CD4-positive, alpha-beta T cell (primary cell): Measurements from ENCODE around the gene PLPPR3. TPM values are rescaled to one million over a fixed set of nuclear protein-coding genes. Genes with fewer than 3 reads are reported as not detected.
A peak's percentile ranks its signal among the peaks of the same experiment; 100 is the strongest.

Source experiments
- ATAC-seq: fragments of 200-7000 bp; cut with Tn5 transposase; one replicate; pipeline ENCODE4 v1.10.0; 2022; ENCODE audit warnings: mild to moderate bottlenecking; ENCODE audit not compliant: poor library complexity
- CTCF ChIA-PET: fragments of 350-600 bp; sonication (Branson Sonifier 250); formaldehyde crosslinking; loops from one replicate; lab custom pipeline; 2021; ENCODE audit warnings: antibody characterized with exemption, inconsistent platforms; lab: Charles Lee
- POLR2A ChIA-PET: fragments of 350-600 bp; sonication (Branson Sonifier 250); formaldehyde crosslinking; loops from one replicate; lab custom pipeline; 2021; ENCODE audit warnings: antibody characterized with exemption, inconsistent platforms; lab: Charles Lee
- DNase-seq, 14 experiments: peaks; one replicate each; pipeline ENCODE4 v3.0.0-alpha.2; 2013 to 2020; ENCODE audit warnings: mixed read lengths in 2 of 14
- H3K27ac ChIP-seq, 2 donors: one replicate each; pipeline versions ENCODE4 v1.5.1 to v1.7.0; 2013; ENCODE audit warnings: low read length in 2 of 2, low read depth in 1 of 2, mild to moderate bottlenecking in 1 of 2
- H3K27me3 ChIP-seq, 2 experiments: 1 replicate in 1 of 2; 2 replicates in 1 of 2; pipeline versions ENCODE4 v1.6.1 to v1.7.0; 2013; ENCODE audit warnings: low read length in 2 of 2, control low read depth in 1 of 2, mild to moderate bottlenecking in 1 of 2, moderate library complexity in 1 of 2; ENCODE audit not compliant: insufficient read depth in 2 of 2, control insufficient read depth in 1 of 2
- H3K36me3 ChIP-seq: one replicate; pipeline ENCODE4 v1.6.1; 2013; ENCODE audit warnings: low read length, control low read depth; ENCODE audit not compliant: insufficient read depth
- H3K4me1 ChIP-seq: one replicate; pipeline ENCODE4 v1.6.1; 2013; ENCODE audit warnings: low read length, control low read depth; ENCODE audit not compliant: insufficient read depth
- H3K4me3 ChIP-seq: one replicate; pipeline ENCODE4 v1.5.1; 2013; ENCODE audit warnings: mild to moderate bottlenecking, low read length, moderate library complexity
- H3K9me3 ChIP-seq, 2 experiments: 1 replicate in 1 of 2; 2 replicates in 1 of 2; pipeline versions ENCODE4 v1.6.1 to v1.7.0; 2013; ENCODE audit warnings: low read length in 2 of 2, mild to moderate bottlenecking in 2 of 2, control low read depth in 1 of 2, moderate library complexity in 1 of 2; ENCODE audit not compliant: control insufficient read depth in 1 of 2, insufficient read depth in 1 of 2
- H3K27ac Mint-ChIP-seq: one replicate; pipeline ENCODE4 v1.8.0; 2020; ENCODE audit warnings: mixed read lengths
- H3K27me3 Mint-ChIP-seq: one replicate; pipeline ENCODE4 v1.8.0; 2021; ENCODE audit warnings: mixed read lengths
- H3K36me3 Mint-ChIP-seq: one replicate; pipeline ENCODE4 v1.8.0; 2021; ENCODE audit warnings: low read depth, mixed read lengths
- H3K4me1 Mint-ChIP-seq: one replicate; pipeline ENCODE4 v1.8.0; 2021; ENCODE audit warnings: low read depth, mixed read lengths
- H3K4me3 Mint-ChIP-seq: one replicate; pipeline ENCODE4 v1.8.0; 2020; ENCODE audit warnings: mild to moderate bottlenecking, mixed read lengths
- H3K9me3 Mint-ChIP-seq: one replicate; pipeline ENCODE4 v1.8.0; 2020; ENCODE audit warnings: mixed read lengths
- CTCF ChIP-seq: fragments of 200-600 bp; IDR thresholded peaks from one replicate; pipeline ENCODE4 v1.8.0; 2022; ENCODE audit warnings: antibody characterized with exemption, mild to moderate bottlenecking
- intact Hi-C, 2 experiments: fragments of 100-400 bp; cut with DNase I in 1 of 2; cut with micrococcal nuclease in 1 of 2; formaldehyde crosslinking; loops; one replicate each; pipeline versions ENCODE4 v1.15.1 to v1.9.0; 2023 to 2025; cut with DNase I, micrococcal nuclease
- total RNA-seq, 174 experiments: library from RNA in 2 of 174; stranded (reverse) in 2 of 174; gene quantifications; one replicate each; pipeline ENCODE4 v1.2.3 and lab custom pipeline; 2021 to 2026

The PLPPR3 gene
- total RNA-seq, 2 experiments from 2014 or later, result not detected

- TF ChIP-seq CTCF, result no peak
- no peak overlapping the region for H3K27ac ChIP-seq
- peaks cover 0 to 11% of the 10 kb centered on the region in 2 experiments for H3K9me3 ChIP-seq
- peaks cover 5% of the 10 kb centered on the region for H3K4me1 ChIP-seq
- peaks cover 60% of the 10 kb centered on the region for H3K36me3 Mint-ChIP-seq
- no peak overlapping the region for H3K4me3 Mint-ChIP-seq
- H3K4me1 Mint-ChIP-seq, result peaks cover 7% of the 10 kb centered on the region
- no peaks in the 10 kb centered on the region for H3K27me3 ChIP-seq
- no peaks in the 10 kb centered on the region for H3K27me3 Mint-ChIP-seq
- ChIA-PET POLR2A (no interaction called here), CTCF (no interaction called here)
- no peaks in the 10 kb centered on the region for H3K9me3 Mint-ChIP-seq
- H3K27ac Mint-ChIP-seq, result no peak overlapping the region
- ATAC-seq, result no peak
- DNase-seq, result no peak
- peaks cover 57% of the 10 kb centered on the region for H3K36me3 ChIP-seq
- intact Hi-C loops, result no loop called here
- H3K4me3 ChIP-seq, result no peak overlapping the region
Measured at GRCh38 chr19:811506-812048, 10.2 kb downstream of the PLPPR3 start.

DNA sequence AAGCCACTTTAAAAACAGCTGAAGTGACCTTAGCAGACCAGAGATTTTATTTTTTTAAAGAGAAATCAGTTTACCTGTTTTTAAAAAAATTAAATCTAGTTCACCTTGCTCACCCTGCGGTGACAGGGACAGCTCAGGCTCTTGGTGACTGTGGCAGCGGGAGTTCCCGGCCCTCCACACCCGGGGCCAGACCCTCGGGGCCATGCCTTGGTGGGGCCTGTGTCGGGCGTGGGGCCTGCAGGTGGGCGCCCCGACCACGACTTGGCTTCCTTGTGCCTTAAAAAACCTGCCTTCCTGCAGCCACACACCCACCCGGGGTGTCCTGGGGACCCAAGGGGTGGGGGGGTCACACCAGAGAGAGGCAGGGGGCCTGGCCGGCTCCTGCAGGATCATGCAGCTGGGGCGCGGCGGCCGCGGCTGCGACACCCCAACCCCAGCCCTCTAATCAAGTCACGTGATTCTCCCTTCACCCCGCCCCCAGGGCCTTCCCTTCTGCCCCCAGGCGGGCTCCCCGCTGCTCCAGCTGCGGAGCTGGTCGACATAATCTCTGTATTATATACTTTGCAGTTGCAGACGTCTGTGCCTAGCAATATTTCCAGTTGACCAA is 10.8 kb downstream of the PLPPR3 start:
- Histone ChIP-seq H3K36me3 (peaks cover 57% of the 10 kb centered on the region), H3K9me3 (peaks cover 0 to 11% of the 10 kb centered on the region in 2 experiments), H3K4me1 (peaks cover 7% of the 10 kb centered on the region), H3K4me3 (no peak overlapping the region), H3K27me3 (no peaks in the 10 kb centered on the region), H3K27ac (no peak overlapping the region)
- intact Hi-C loops, result no loop called here
- POLR2A ChIA-PET, result no interaction called here
- Mint-ChIP-seq H3K27ac (no peak overlapping the region), H3K4me3 (peak overlapping the region; percentile 20), H3K27me3 (no peaks in the 10 kb centered on the region), H3K36me3 (peaks cover 56% of the 10 kb centered on the region), H3K4me1 (peaks cover 7% of the 10 kb centered on the region), H3K9me3 (no peaks in the 10 kb centered on the region)
- no peak for TF ChIP-seq CTCF
- ATAC-seq (no peak), DNase-seq (no peak)
- CTCF ChIA-PET, result no interaction called here

DNA sequence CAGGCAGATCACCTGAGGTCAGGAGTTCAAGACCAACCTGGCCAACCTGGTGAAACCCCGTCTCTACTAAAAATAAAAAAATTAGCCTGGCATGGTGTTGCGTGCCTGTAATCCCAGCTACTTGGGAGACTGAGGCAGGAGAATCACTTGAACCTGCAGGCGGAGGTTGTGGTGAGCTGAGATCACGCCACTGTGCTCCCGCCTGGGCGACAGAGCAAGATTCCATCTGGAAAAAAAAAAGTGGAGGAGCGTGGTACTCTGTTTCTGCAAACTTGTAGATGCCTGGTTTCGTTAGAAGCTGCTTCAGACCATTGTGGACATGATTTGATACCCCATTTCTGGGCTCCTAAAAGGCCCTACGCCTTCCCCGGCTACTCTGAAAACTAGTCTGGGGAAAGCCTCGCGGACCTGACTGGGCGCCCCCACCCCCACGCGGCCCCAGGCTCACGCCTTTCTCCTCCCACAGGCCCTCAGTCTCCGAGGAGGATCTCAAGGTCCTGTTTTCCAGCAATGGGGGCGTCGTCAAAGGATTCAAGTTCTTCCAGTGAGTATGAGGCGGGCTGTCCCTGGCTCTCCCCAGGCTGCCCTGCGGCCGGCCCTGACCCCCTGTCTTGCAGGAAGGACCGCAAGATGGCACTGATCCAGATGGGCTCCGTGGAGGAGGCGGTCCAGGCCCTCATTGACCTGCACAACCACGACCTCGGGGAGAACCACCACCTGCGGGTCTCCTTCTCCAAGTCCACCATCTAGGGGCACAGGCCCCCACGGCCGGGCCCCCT is 11.5 kb downstream of the PLPPR3 start:
- peaks cover 62% of the 10 kb centered on the region for H3K36me3 ChIP-seq
- CTCF ChIA-PET, result no interaction called here

More for the DNA sequence above, 11.5 kb downstream of the PLPPR3 start:
- H3K36me3 Mint-ChIP-seq, result peaks cover 52% of the 10 kb centered on the region
- no peaks in the 10 kb centered on the region for H3K27me3 Mint-ChIP-seq
- no peak for ATAC-seq
- Histone ChIP-seq H3K27me3 (no peaks in the 10 kb centered on the region), H3K9me3 (peaks cover 0 to 11% of the 10 kb centered on the region in 2 experiments), H3K27ac (peak overlapping the region in 1 of 2 donors; percentile 7), H3K4me3 (no peak overlapping the region), H3K4me1 (peaks cover 7% of the 10 kb centered on the region)
- no peak for DNase-seq
- intact Hi-C loops, result no loop called here
- peaks cover 7% of the 10 kb centered on the region for H3K4me1 Mint-ChIP-seq
- H3K9me3 Mint-ChIP-seq, result no peaks in the 10 kb centered on the region
- POLR2A ChIA-PET, result no interaction called here
- TF ChIP-seq CTCF, result no peak
- H3K4me3 Mint-ChIP-seq, result peak overlapping the region; percentile 20
- no peak overlapping the region for H3K27ac Mint-ChIP-seq
